Urothelium cell line (cell line): ENCODE results near the gene EFNA5.

Experiments
- DNase-seq: peaks from one replicate; pipeline ENCODE4 v3.0.0; 2011; ENCODE audit warnings: low spot score, mixed read lengths
- FAIRE-seq: peaks from 2 replicates; lab custom pipeline; 2011; peaks lifted over from hg19 to GRCh38; lab: Jason Lieb, UNC

EFNA5 gene

DNA sequence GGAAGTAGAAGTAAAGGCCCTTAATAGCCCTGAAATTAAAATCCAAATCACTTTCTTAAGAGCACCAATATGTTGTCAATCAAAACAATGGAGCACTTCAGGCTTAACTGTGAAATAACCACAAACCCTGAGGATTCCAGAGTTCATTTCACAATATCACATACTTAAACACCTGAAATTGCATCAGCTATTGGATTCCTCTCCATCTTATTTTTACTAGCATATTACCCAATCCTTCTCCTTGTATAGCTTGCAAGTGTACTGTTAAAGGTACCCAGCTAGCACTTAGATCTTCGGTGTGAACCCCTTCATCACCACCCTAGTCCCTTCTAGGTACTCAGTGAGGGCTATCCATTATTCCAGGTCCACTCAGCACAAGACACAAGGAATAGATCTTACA is 287.3 kb downstream of the EFNA5 start:
- FAIRE-seq (no peak), DNase-seq (no peak)

DNA sequence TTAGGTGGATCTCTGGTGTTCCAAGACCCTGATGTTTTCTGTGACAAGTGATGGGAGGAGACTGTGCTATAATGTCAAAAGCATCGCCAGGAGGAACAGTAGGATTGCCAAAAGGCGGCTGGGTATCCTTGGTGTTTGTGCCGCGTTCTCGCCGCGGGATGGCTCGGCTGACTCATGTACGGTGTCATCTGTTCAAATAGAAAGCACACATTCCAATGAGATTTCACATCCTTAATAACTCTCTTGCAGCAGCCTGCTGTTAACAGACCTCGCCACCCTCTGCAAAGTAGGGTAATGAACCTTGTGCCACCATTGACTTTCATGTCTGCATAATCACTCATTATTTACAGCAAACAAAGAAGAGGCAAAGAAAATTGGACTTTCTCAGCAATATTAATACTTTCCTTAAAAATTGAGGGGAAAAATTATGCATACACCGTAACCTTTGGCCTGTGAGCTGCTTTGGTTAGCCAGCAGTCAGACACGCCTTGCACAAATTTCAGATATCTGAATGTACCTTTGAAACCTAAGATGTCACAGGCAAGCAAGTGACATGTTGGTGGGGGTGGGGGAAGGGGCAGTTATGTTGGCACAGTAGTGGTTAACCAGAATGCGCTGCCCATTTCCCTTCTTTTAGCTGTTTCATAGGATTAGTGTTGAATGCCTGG is 289.4 kb downstream of the EFNA5 start:
- FAIRE-seq (peak; percentile 86), DNase-seq (peak; percentile 83)

DNA sequence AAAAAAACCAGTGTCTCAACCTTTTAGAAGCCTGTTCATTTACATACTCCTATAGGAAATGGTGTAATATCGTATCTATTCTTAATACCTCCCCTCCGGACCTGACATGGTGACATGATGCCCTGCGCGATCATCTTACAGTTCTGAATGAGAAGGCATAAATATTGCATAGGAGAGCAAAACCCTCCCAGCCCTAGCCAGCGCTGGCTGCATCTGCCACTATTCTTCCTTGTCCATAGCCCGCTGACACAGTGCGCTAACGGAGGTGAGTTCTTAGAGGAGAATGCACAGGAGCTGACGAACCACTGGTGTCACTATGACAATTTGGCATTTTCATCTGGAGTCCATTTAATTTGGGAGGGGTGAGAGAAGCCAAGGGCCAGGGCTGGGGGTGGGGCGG is 290.1 kb downstream of the EFNA5 start:
- DNase-seq: no peak
- FAIRE-seq: no peak

DNA sequence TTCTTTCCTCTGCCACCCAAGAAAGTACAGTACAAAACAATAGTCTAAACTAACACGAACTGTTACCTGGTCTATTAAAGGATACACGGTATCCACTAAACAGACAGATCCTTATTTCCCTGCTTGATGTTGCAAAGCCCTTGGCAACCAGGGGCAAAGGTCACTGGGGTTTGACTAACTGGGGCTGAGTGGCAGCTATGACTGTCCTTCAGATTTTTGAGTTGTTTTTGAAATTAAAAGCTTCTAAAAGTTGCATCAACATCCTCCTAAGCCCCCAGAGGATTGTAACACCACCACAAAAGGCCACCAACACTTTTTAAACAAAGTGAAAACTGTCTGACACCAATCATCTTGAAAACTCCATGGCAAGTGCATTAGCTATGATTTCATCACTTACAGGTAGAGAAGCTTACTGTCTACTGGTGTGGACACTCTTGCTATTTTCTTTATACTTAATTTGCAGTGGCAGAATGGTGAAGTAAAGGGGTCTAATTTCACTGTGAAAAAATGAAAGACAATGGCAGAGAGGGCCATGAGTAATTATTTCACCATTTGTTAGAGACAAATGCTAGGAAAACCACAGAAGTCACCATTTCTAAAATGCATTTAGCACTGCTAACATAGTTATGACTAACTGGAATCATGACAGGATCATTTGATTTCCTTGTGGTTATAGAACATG is 292.4 kb downstream of the EFNA5 start:
- DNase-seq (no peak), FAIRE-seq (no peak)

DNA sequence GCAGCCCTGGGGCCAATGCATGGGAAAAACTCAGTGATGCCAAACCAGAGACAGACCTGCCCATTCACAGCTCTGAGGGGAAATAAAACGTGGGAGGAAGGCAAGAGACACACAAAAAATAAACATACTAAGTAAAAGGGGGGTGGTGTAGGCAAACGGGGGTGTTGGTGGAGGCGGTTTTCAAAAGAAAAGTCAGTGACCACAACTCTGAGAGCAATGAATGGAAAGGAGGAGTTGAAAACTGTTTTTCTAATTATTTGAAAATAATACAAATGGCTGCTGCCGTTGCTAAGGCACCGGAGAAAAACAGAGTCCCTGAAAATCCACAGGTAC is 293.5 kb downstream of the EFNA5 start:
- FAIRE-seq (no peak), DNase-seq (no peak)

DNA sequence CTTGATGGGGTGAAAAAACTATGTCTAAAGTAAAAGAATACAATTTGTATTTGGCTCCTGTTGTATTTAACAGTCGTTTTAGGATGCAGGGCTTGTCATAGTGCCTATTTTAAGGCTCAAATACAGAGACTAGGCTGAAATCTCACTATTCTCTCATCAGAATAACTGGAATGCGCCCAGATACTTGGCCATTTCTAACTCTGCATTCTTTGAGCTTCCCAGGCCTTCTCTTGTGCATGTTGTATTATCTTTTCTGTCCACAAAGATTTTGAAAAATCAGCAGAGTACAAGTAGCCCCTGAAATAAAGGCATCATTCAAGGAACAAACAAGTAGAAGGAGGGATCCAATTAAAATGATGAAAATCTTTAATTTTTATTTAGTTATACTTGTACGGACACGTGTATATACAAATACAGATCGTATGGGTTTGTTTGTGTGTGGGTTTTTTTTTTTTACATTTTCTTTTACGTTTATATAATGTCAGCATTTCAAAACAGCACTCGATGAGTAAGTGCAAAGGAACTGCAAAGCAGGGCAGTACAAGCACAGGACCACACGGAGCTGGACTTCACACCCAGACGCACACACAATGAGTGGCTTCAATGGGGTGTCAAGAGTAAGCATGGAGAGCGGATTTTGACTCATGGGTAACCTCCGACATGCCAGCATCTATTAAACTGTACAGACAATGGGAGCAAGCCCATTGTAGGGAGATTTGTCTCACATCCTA is 294.0 kb downstream of the EFNA5 start:
- FAIRE-seq: peak; percentile 35
- no peak for DNase-seq

DNA sequence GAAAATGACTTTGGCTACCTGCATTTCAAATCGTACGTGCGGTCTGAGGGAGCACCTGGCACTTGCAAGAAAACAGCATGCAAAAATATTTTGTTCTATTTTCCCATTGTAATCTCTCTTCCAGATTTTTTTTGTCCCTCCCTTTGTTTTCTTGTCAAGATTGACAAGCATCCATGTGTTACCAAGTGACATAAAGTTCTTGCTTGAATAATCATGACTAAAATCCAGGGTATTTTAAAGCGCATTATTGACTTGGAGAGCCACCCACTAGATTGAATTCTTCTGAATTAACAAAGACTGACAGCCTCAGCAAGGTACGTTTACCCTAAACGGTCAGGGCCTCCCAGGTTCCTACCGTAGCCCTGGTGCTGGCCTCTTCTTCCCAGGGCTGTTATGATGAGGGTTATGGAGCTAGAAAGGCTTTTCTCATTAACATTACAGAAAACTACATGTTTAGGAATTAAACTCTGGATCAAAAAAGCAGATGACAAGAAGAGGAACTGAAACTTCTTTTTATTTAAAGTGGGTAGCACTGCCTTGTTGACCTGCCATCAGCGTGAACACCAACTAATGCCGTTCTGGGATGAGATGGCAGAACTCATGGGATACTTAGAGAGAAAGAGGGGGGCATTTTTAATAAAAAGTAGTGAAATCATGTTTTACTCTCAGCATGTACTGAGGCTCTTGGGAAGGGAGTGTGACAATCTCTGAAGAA is 297.0 kb downstream of the EFNA5 start:
- no peak for DNase-seq
- FAIRE-seq: no peak

DNA sequence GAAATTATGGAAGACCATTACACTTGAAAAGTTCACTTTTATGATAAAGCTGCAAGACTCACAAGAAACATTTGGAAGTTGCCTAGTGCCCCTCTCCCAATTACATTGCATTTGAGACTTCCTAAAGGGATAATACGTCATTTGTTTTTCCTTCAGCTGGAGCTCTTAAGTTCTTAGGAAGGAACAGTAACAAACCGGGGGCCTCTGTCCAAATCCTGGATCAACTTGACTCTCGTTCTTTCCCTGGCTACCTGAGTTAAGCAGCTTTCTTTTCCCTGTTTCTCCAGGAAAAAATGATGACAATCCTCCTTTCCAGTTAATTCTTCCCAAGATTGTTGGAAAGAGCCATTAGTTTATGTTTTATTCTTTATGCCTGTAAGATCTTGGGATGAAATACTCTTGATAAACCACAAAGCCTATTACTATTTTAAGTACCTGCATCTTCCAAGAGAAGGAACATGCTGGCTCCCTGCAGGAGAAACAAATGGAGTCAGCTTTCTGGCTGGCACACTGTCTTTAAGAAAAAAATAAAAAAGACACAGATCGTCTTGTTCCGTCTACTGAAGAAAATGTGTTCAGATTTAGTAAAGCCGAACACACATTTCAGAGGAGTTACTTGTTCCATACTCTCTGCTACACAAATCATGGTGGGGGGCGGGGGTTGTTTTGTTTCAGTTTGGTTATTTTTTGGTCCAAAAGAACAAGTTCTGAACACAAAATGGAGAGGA is 297.9 kb downstream of the EFNA5 start:
- FAIRE-seq (no peak), DNase-seq (no peak)

DNA sequence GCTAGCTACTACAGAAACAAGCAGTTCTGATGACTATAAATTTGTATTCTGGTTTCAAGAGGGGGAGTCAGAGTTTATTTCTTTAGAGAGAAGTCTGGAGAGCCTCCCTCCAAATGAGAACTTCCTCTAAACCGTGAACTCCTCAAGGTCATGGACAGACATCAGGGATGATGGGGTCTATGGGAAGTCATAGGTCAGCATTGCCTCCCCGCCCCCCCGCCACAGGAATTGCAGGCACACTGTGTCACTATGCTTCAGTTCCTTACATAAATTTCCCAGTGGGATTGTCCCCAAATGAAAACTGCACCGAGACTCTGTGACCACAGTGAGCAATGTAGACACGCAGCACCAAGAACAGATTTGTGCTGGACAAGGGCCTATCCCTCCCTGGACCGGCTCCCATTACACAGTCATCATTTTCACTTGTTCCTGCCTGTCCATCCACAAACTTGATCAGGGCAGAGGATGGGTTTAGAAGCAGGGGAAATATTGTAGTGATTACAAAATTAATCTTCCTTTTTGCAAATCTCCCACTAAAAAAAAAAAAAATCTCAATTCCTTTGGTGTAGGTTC is 300.3 kb downstream of the EFNA5 start:
- FAIRE-seq: no peak
- no peak for DNase-seq

DNA sequence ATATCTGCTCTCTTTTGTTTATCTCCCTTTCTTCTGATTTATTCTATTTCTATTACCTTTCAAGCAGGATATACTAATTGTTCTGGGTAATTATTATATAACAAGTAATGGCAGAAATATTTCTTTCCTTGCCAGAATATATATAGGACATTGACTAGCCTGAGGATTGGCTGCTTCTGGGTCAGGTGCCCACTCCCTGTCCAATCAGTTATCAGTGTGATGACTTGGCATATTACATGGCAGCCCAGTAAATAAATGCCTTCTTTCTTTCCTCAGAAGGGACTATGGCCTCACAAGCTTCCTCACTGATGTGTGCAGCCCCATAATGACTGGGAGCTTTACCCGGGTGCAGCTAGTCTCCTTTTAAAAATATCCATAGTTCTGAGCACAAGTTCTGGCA is 301.1 kb downstream of the EFNA5 start:
- FAIRE-seq (no peak), DNase-seq (no peak)

DNA sequence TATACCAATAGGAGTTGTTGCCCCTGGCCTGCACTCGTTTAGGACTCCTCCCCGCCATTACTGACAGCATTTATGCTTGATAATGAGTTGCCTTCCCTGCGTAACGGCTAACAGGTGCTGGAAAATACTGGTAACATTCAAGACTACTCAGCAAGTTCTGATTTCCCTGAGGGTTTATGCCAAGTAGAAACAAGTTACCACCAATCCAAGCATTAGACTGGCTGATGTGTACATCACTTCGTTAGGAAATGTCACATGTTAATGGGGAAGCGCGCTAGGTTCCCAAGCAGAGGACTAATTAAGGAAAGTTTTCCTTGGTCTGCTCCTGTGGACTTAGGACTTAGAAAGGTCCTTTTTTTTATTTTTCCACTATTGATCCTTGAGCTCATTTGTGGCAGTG is 302.1 kb downstream of the EFNA5 start:
- no peak for FAIRE-seq
- no peak for DNase-seq

DNA sequence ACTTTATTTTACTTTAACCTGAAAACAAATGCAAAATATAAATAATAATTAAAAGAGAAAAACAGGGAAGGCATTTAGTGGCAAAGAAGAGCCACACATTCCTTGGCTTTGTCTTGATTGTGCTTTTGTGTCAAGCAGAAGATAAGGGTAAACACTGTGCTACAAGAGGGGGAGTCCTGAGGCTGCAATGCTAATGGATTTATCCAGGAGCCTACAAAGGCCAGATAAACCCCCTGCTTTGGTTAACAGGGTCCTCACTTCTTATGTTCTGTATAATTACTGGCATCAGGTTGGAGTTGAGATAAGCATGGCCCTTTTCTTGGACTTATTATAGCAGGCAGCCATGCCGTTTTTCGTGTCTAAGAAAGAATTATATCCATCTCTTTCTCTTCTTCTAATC is 302.8 kb downstream of the EFNA5 start:
- DNase-seq (no peak), FAIRE-seq (no peak)

DNA sequence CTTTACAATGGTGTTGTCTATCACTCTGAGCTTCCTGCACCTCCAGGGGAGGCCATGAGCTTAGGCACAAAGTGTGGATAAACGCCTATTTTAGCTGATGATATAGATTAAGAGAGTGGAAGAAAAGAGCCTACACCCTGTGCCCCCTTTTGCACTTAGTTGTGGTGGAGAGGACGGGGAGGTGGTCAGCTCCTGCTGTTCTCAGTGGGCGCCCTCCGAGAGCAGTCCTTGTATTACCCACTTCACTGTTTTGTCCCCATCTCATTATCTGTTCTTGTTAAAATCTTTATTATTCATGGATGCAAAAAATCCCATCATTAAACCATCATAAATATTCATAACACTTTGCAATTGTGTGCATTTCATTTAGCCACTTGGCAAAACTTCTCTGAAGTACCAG is 303.3 kb downstream of the EFNA5 start:
- FAIRE-seq (no peak), DNase-seq (no peak)

DNA sequence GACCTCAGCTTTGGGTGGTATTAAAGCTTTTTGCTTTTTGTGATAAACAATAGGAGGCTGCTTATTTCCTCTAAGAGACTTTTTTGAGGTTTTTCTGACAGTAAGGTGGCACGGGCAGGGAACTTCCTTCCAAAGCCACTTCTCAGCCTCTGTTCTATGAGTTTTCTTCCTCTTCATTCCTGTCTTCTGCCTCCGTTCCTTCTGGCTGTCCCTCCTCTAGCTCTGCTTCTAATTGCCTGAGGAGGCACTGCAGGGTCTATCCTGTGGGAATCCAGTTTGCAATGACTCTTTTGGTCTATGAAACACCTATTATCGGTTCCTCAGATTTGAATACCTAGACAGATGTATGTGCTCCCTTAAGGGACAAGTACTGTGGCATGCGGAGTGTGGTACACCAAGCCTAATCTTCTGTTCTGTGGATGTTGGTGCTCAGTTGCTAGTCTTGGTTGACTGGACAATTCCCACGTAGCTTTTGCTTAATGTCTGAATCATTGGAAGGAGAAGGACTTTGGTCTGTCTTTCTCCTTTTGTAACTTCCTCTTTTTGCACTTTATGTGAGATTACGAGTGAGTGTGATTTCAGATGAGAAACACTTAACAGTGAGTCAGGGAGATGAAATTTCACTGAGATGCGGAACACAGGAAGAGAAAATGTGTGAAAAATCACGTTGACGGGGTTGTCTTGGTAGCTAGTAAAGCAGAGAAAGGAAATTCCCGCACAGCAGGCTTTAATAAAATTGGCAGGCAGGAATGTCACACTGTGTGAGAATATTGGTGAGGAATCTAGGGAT is 305.2 kb downstream of the EFNA5 start:
- no peak for DNase-seq

DNA sequence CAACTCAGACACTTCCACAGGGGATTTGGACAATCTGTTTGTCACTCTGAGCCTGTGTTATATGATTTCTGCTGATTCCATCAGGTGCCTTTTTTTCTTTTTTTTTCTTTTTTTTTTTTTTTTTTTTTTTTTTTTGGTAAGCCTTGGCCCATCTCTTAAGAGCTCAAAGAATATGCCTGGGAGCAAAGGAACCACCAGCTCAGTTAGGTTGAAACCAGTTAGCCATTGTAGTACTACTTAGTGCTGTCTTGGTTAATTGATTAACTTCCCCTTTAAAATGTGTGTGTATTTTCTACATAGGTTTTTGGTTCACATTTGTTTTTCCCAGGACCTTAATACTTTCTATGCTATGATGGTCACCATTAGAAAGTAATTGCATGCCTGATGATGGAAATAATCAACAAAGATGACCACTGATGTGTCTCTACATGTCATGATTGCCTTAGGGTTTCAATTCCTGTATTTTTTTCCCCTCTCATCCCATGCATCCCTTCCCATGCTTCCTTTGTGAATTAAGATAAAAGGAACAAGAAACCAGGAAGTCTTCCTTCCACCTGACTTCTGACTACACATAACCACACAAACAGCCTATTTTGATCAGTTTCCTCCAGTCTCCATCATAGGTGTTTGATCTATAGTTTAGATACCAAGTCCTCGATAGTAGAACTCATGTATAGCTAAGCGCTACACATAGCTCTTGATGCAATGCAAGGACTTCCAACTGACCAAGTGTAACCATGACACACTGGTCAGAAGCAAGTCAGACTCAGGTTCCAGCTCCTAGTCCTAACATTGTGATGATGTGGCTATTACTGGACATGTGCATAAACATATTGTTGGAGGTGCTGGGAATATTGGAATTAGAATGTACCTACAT is 306.1 kb downstream of the EFNA5 start:
- FAIRE-seq (no peak), DNase-seq (no peak)

More for the DNA sequence above, 305.2 kb downstream of the EFNA5 start:
- no peak for FAIRE-seq

DNA sequence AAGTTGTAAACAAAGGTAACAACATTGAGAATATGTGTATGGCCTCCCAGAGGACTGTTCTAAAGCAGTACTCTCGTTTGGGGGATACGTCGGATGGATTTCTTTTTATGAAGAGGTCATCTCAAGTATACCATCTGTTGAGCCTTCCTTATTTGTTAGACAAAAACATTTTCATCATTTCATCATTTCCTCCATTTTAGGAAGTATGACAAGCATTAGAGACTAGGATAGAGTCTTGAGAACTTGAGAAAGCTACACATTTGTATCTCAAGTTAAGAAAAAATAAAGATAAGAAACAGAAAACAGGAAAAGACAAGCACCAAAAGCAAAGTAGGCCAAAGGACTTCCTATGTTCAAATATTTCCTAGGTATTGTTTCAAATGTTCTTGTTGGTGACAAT is 307.0 kb downstream of the EFNA5 start:
- no peak for FAIRE-seq
- DNase-seq: no peak

DNA sequence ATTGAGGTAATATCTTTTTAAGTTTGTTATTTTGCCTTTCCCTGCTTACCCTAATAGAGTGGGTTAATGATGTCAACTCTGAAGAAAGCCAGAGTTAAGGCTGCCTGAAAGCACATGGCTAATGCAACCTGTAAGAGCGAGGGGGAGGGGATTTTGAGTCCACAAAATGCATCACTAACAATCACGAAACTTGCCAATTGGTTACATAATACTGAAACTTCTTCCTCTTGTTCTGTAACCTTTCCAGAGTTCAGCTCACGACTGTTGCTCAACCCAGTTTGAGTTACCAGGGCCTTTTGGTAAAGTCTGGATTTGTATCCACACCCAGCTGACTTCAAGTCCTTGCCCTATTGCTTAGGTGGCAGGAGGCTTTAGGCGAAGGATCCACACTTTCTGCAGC is 308.8 kb downstream of the EFNA5 start:
- no peak for DNase-seq
- FAIRE-seq: no peak

DNA sequence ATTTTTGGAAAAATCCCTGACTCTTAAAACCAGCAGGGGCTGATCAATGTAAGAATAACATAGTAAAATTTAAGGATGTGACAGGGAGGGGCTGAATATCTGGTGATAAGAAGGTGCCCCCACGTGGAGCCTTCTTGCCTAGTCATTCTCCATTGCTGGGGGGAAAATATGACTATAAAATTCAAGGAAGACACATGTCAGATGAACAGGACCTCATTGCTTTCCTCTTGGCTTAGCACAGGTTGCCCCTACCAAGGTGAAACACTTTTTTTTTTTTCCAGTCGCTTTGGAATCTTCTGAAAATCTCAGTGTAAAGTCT is 310.9 kb downstream of the EFNA5 start:
- no peak for DNase-seq

More for the DNA sequence above, 310.9 kb downstream of the EFNA5 start:
- no peak for FAIRE-seq
